ENCODE results near the gene IFT88. TPM values are rescaled to one million over a fixed set of nuclear protein-coding genes. Genes with fewer than 3 reads are reported as not detected.

The IFT88 gene
- total RNA-seq, 1 donor from 2014 or later = 4.9 TPM

- no peak for DNase-seq (ENCODE audit: low spot score in 2 of 2)
- intact Hi-C loops (cut with DNase I) = no loop called here
- Histone ChIP-seq H3K36me3 (peaks cover 0 to 11% of the 10 kb centered on the region in 2 donors), H3K27ac (no peak overlapping the region), H3K4me1 (no peaks in the 10 kb centered on the region), H3K27me3 (no peaks in the 10 kb centered on the region), H3K9me3 (no peaks in the 10 kb centered on the region), H3K4me3 (no peak overlapping the region)
- TF ChIP-seq CTCF (IDR thresholded peaks at IDR 0.05) = no peak
These were observed 25.6 kb downstream of the IFT88 start for GRCh38 chr13:20592606-20593005.

- H3K27ac ChIP-seq = no peak overlapping the region
- H3K27me3 ChIP-seq = no peaks in the 10 kb centered on the region
- TF ChIP-seq CTCF (IDR thresholded peaks at IDR 0.05) = no peak
- DNase-seq (ENCODE audit: low spot score in 2 of 2) = no peak
- H3K4me3 ChIP-seq = no peak overlapping the region
- intact Hi-C loops (cut with DNase I) = no loop called here
- peaks cover 3 to 11% of the 10 kb centered on the region in 2 donors for H3K36me3 ChIP-seq
- no peaks in the 10 kb centered on the region for H3K9me3 ChIP-seq
- H3K4me1 ChIP-seq = no peaks in the 10 kb centered on the region
These were observed 27.3 kb downstream of the IFT88 start for GRCh38 chr13:20594280-20594679.

- Histone ChIP-seq H3K4me3 (no peak overlapping the region), H3K4me1 (no peaks in the 10 kb centered on the region), H3K27me3 (no peaks in the 10 kb centered on the region), H3K9me3 (no peaks in the 10 kb centered on the region), H3K27ac (no peak overlapping the region), H3K36me3 (peaks cover 9 to 27% of the 10 kb centered on the region in 2 donors)
- no peak for TF ChIP-seq CTCF (IDR thresholded peaks at IDR 0.05)
- DNase-seq (ENCODE audit: low spot score in 2 of 2) = no peak
- intact Hi-C loops (cut with DNase I) = no loop called here
These were observed 40.1 kb downstream of the IFT88 start for GRCh38 chr13:20607015-20607414.

- TF ChIP-seq CTCF (IDR thresholded peaks at IDR 0.05) = no peak
- intact Hi-C loops (cut with DNase I) = no loop called here
- no peaks in the 10 kb centered on the region for H3K4me1 ChIP-seq
- peaks cover 9 to 27% of the 10 kb centered on the region in 2 donors for H3K36me3 ChIP-seq
- no peak for DNase-seq (ENCODE audit: low spot score in 2 of 2)
- no peak overlapping the region for H3K4me3 ChIP-seq
- no peak overlapping the region for H3K27ac ChIP-seq
- no peaks in the 10 kb centered on the region for H3K27me3 ChIP-seq
- no peaks in the 10 kb centered on the region for H3K9me3 ChIP-seq
These were observed 41.6 kb downstream of the IFT88 start for GRCh38 chr13:20608438-20609020.

GRCh38 chr13:20609145-20609544 is 42.2 kb downstream of the IFT88 start:
- H3K4me3 ChIP-seq = no peak overlapping the region
- intact Hi-C loops (cut with DNase I) = no loop called here

More at GRCh38 chr13:20609145-20609544, 42.2 kb downstream of the IFT88 start:
- no peaks in the 10 kb centered on the region for H3K4me1 ChIP-seq
- no peak for TF ChIP-seq CTCF (IDR thresholded peaks at IDR 0.05)
- H3K36me3 ChIP-seq = peaks cover 9 to 27% of the 10 kb centered on the region in 2 donors
- DNase-seq (ENCODE audit: low spot score in 2 of 2) = no peak
- no peak overlapping the region for H3K27ac ChIP-seq
- no peaks in the 10 kb centered on the region for H3K27me3 ChIP-seq
- H3K9me3 ChIP-seq = no peaks in the 10 kb centered on the region
